NCI-H510A (cell line): ENCODE measurements around the gene ATP5ME.
"Not testable (repeated sequence)": the region's sequence is repeated elsewhere in the genome, so short reads cannot be mapped to it uniquely, and the experiment has no call there.

Experiments used
- DNase-seq: peaks from one replicate; lab custom pipeline; 2025; lab: John Stamatoyannopoulos, UW

The ATP5ME gene

DNA sequence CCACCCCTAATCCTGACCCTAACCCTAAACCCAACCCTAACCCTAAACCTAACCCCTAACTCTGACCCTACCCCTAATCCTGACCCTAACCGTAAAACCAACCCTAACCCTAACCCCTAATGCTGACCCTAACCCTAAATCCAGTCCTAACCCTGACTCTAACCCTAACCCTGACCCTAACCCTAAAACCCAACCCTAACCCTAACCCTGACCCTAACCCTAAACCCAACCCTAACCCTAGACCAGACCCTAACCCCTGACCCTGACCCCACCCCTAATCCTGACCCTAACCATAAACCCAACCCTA is 30.8 kb upstream of the ATP5ME start:
- no peak for DNase-seq

DNA sequence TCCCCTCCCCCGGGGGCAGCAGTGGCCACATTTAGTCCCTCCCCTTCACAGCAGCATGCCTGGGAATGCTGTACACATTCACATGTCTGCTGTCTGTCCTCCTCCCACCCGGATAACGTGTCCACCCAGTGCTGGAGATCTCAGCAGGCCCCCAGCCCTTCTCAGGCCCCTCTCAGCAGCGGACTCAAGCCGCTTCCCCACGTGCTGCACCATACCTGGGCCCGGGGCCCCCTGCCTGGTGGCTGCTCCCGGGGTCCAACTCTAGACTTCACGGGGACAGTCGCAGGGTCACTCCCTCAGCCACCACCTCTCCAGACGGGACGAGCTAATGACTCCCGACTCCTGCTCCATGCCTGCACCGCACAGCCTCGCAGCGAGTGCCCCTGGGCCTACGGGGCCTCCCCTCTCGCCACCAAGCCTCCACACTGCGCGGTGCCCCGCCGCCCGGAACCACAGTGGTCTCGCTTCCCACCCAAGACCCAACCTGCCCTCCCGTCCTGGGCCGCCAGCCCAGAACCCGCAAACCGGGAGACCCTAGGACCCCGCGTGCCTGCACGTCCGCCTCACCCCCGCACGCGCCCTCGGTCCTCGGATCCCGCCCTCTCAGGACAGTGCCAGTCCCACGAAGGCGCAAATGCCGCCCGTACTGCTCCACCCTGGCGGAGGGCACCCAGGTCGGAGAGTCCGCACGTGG is 30.3 kb upstream of the ATP5ME start:
- DNase-seq: no peak

GRCh38 chr4:703336-704197 is 29.5 kb upstream of the ATP5ME start:
- DNase-seq: no peak

GRCh38 chr4:702618-703048 is 28.6 kb upstream of the ATP5ME start:
- no peak for DNase-seq

- DNase-seq: no peak
Observed at GRCh38 chr4:700587-701264, 26.6 kb upstream of the ATP5ME start.

- no peak for DNase-seq
Observed at GRCh38 chr4:699816-700580, 25.9 kb upstream of the ATP5ME start.

DNA sequence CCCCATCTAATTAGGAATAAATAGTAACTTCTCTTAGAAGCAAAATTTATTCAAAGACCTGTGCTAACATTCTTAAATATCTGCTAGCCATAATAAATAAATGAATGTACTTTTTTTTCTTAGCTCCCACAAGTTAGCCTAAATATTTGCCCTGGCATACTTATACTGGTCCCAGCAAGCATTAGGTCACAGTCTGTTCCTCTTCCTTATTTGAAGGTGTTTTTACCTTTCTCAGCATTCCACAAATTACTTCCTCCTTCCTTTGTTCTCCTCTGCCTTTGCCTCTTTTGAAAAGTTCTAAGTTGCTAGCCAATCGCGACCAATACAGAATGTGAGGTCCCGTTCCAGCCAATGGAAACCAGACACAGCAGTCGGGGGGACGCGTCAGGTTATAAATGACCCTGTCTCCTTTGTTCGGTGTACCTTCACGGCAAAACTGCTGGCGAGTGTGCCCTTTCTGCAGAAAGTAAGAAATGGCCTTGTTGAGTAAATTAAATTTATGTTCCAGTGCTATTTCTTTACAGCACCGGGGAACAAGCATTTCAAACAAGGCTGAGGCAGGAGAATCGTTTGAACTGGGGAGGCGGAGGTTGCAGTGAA is 20.4 kb upstream of the ATP5ME start:
- DNase-seq: not testable (repeated sequence)

- no peak for DNase-seq
Observed at GRCh38 chr4:692771-693554, 18.9 kb upstream of the ATP5ME start.

DNA sequence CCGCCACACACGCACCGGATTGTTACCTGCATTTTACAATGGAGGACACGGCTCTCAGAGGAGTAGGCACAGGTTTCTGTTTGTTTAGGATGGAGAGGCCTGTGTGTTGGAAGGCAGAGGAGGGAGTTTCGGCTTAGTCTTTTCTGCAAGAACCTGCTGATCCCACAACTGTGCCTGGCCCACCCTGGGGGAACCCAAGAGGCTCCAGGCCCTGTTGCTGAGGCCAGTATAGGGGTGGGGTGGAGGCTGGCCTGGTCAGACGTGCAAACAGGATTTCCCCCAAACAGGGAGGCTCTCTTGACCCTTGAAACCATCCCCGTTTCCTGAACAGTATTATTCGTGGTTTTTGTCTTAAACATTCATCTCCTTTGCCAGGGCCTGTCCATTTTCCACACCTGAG is 15.6 kb upstream of the ATP5ME start:
- no peak for DNase-seq

DNA sequence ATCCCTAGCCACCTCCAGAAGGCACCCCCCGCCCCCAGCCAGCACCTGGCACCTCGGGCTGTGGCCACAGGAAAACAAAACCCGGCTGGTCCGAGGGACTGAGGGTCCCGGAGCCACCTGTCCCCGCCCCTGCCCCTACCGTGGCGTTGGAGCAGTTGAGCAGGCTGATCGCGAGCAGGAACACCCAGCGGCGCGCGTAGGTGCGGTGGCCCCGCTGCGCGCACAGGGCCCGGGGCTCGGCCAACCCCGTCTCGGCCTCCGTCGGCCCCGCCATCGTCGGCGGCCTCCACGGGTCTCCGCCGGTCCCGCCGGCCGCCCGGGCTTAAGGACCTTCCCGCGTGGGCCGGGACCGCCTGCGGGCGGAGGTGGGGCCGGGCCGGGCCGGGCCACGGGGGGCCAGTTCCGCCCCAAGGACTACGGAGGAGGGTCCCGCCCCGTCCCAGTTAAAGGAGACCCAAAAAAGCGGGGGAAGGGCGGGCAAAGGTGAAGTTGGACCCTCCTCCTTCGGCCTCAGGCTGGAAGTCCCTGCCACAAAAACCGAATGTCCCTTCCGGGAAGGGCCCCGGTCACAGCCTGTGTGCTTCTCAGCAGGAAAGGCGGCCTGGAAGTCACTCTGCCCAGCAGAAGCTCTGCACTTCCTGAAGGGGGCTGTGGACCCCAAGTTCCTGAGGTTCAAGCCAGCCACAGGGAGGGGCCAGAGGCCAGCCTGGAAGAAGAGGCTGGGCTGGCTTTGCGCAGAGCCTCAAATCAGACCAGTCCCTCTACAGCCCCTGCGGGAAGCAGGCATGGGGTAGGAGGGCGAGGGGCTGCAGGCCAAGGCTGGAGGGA is 15.0 kb upstream of the ATP5ME start, which contains the start of gene SLC49A3:
SLC49A3 (minus strand) TSS at position 298 of the 828 bp plus-strand sequence; CDS start at position 274, 24 bp downstream.
- DNase-seq: no peak

DNA sequence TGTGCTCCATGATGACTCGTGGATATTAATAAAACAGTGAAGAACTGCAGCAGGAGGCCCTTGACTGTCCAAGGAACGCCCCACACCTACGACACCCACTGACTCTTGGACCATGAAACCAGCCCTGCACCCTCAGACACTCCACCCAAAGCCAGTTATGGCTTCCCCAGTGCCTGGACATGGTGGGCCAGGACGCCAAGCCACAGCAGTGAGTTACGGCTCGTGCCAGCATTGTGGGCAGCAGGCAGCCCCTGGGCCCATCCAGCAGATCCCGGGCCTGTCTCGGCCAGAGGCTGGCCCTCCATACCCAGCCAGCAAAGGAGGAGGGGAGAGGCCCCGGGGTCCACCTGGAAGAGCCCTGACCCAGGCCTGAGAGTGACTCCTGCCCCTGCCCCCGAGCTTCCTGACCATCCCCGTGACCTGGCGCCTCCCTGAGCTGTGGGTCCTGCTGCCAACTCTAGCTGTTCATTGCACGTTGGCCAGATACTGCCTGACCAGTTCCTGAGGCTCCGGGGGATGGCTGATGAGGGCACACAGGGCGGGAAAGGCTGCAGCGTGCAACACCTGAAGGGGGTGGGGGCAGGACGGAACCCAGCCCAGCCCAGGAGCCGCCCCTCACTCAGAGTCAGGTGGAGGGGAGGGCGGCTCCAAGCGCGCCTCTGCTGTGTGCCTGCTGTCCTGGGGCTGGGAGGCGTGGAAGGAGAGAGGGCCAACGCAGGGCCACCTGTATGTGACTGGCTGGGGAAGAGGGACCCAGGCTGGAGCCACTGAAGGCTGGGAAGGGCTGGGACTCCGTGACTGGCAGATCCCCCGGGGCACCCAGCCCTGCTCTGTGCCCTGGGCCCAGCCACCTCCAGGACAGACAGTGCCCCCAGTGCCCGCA is 14.1 kb upstream of the ATP5ME start:
- no peak for DNase-seq

- DNase-seq: no peak
Observed at GRCh38 chr4:687048-687970, 13.2 kb upstream of the ATP5ME start.

DNA sequence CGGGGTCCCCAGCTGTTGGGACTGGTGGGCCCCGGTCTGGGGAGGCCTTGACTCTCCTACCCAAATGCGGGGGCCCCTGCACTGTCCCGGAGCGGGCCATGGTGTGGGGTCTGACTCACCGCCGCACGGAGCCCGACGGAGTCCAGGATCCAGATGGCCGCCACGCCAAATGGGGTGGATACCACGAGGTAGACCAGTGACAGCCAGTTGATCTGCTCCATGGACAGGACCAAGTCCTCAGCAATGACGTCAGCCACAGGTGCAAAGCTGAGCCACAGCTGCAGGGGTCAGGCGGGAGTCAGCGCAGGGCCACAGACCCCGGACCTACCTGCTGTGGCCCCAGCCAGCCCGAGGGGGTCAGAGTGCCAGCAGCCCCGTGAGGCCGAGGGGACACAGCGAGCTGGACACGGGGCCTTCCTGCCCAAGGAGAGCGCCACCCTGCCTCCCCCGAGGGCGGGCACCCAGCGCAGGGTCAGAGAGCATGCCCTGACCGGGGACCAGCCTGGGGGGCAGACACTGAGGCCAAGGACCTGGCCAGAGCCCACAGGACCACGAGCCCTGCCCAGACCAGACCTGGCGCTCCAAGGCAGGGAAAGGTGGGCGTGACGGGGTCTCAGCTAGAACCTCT is 12.5 kb upstream of the ATP5ME start:
- DNase-seq: no peak

DNA sequence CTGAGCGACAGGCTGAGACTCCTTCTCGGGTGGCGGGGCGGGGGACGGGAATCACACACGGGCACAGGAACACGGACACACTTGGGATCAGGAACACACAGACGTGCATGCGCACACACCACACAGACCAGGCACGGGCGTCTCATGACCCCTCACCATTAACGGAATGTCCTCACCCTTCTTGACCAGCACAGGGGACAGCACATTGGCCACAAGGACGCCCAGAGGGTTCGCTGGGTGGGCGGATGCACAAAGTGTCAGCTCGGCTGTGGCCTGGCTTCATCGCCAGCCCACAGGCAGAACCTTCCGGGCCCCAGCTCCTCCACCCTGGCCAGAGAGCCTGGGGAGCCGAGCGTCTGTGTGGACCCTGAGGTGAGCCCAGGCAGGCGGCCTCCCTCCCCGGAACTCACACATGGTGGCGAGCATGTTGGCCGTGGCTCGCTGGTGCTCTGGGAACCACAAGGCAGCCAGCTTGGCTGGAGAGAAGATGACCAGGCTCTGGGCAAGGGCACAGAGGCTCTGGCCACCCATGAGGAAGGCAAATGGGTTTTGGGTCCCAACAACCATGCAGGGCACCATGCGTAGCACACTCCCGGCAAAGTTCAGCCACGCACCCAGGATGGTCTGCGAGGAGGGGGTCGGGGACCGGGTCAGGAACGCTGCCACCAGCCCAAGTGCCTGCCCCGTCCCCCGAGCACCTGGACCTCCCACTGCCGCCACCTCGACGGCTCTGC is 11.8 kb upstream of the ATP5ME start:
- DNase-seq: no peak

- DNase-seq: no peak
Observed at GRCh38 chr4:684623-685327, 10.7 kb upstream of the ATP5ME start.
